CD1c-positive myeloid dendritic cell (primary cell): Measurements from ENCODE around the gene PDZD2.
"Not testable (repeated sequence)": the region's sequence is repeated elsewhere in the genome, so short reads cannot be mapped to it uniquely, and the experiment has no call there.

Source experiments
- DNase-seq: peaks from one replicate; pipeline ENCODE4 v3.0.0-alpha.2; 2016; ENCODE audit errors: extremely low spot score

The PDZD2 gene

DNA sequence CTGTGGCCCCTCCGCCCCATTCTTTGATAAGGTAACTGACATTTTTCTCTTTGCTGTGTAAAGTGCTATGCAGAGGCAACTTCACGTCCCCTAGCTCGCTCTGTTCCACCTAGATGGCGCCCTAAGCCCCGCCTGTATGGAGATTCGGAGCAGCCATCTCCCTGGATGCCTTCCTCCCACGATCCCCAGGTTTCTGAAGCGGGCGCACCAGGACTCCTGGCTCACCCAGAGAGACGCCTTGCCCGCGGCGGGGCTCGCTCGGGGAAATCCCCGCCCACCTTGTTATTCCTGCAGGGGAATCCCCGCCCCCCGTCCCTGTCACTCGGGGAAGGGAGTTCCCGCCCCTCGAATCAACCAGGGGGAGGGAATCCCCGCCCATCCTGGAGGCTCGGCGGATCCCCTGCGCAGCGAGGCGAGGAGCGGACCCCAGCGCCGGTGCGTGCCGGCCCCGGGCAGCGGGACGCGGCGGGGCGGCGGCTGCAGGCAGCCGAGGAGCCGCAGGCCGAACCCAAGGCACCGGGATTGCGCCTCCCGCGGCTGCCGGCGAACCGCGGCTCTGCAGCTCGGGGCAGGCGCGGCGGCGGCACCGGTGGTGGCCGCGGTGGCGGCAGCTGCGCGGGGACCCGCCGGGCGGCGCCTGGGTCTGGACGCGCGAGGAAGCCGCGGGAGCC lies at the start of gene PDZD2:
TSS of gene PDZD2 (plus strand) at position 384 of the 671 bp plus-strand sequence.
- peak; percentile 52 for DNase-seq

DNA sequence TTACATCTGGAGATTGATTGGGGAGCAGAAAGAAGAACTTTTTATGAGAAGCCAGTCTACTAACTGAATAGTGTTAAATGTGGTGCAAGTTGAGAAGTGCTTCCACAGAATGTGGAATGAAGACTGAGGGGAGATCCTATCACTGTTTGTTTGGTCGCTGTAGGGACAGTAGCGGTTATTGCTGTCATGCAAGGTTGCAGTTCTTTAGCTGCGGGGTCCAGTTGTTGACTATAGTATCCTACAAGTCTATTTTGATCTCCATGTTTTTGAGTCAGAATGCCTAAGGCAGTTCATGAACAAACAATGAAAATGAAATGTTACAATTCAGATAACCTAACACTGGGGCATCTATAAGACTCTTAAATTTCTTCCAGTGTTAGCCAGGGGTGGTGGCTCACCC lies 45.3 kb upstream of the PDZD2 start:
- no peak for DNase-seq

DNA sequence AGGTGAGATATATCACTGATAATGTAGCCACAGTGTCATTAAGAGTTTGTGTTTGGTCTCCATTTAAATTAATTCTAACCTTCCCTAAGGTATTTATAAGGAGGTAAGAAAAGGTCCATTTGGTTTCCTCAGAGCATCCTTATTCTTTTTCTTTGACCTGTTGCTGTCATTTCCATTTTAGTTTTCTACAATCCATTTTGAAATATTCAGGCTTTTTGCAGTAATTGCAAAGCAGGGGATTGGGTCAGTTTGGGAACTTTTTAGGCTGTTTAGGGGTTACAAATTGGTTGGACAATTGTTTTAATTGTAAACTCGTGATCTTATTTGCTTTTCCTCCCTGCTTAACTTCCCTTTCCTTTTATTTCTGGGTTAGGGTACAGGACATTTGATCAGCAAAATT lies 42.6 kb upstream of the PDZD2 start:
- DNase-seq = no peak

DNA sequence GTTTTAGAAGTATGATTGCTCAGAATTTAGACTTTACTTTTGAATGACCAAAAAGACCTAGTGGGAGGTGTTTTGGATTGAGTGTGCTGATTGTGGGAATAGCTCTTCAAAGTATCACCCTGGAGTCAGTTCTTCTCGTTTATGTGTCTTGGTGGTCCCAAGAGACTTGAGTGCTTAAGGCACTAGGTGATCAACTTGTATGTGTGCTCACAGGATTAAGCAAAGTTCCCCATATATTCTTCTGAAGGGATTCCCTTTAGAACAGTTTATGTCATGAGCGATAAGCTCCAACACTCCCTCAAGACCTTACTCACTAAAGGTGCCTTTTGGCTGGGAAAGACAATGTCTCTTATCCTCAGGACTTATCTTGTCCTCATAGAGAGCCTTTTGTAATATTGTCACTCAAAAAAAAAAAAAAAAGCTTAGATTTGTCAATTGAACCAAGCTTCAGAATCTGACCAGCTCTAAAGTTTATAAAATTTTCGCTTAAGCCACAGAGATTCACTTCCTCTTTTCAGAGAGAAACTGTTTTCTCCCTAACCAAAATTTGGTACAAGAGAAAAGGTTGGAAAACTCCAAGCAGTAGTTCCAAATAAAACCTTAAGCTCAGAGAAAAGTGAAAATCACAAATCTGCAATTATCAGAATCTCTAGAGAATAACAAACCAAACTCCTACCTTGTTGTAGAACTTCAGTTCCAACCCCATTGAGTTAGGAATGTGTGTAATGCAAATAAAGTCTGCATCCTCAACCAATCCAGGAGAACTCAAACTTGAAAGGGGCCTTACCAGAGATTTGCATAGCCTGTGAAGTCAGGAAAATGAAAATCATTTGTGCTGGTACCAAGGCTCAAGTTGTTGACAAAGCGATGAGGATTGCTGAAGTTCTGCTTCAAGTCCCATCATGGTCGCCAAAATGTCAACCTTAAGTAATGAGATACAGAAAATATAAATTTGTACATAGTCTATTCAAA lies 40.0 kb upstream of the PDZD2 start:
- DNase-seq = peak; percentile 23

DNA sequence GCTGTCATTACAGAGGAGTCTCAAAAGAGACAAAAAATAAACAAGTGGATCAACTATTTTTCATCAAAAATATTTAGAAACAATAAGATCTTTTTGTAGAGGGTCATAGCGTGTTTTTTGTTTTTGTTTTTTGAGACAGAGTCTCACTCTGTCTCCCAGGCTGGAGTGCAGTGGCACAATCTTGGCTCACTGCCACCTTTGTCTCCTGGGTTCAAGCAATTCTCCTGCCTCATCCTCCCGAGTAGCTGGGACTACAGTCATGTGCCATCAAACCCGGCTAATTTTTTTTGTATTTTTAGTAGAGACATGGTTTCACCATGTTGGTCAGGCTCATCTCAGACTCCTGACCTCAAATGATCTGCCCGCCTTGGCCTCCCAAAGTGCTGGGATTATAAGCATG lies 36.6 kb upstream of the PDZD2 start:
- DNase-seq = not testable (repeated sequence)

DNA sequence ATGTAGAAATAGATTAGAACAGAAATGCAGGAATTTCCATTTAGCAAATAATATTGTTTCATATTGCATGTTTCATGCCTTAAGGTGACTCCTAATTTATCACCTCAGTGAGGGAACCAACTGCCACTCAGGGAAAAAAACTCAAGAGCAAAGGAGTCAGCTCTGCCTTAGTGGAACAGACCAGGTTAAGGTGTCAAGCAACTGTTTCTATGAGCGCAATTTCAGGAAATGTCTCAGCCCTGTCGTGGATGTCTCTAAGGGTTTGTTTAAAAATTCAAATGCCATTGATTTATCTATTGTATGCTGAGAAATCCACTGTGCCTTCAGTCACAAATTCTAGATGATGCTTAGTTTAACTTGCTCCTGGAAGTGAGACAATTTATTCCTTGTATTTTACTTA lies 34.7 kb upstream of the PDZD2 start:
- DNase-seq = no peak

DNA sequence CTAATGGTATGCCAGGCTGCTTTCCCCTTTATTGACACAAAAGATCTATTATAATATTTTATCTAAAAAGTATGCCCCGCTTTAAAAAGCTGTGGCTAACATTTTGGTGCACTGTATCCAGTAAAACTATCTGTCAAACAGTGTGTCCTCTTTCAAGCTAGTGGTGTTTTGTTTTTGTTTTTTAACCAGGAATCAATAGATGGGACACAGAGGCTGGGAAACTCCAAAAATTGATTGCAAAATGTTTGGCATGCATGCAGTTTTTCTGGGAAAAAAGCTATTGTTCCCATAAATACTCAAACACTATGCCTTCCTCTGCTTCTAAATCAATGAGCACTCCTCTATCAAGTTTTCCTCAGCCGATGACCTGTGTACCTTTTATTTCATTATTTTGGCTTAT lies 34.3 kb upstream of the PDZD2 start:
- no peak for DNase-seq

DNA sequence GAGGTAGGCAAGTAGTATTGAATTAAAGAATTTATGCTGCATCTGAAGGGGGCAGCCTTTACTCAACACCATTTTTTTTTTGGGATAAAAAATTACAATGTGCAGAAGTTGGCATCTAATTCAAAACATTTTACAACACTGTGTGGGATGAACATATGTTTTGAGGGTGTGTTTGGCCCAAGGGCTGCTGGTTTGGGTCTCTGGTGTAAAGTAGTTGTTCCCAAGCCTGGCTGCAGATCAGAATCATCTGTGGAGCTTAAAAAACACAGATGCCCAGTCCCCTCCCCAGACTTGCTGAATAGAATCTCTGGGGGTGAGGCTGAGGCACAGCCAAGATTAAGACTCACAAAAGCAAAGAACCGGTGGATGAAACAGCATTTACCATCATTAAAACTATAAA lies 33.0 kb upstream of the PDZD2 start:
- no peak for DNase-seq

DNA sequence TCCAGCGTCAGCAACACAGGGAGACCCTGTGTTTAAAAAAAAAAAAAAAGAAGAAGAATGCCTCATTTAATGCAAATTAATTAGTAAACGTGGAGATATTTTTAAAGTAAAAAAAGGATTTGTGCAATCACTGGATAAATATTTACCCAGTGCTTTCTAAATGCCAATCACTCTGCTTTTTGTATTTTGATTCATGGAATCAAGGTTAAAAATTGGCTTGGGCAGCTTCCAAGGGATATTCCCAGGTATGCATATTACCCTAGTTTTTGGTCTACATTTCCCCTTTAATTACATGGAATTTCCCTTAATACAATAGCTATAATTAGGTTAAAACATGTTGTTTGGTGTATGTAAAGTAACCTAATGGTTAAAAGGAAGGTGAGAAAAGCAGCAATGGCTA lies 31.4 kb upstream of the PDZD2 start:
- DNase-seq = no peak

DNA sequence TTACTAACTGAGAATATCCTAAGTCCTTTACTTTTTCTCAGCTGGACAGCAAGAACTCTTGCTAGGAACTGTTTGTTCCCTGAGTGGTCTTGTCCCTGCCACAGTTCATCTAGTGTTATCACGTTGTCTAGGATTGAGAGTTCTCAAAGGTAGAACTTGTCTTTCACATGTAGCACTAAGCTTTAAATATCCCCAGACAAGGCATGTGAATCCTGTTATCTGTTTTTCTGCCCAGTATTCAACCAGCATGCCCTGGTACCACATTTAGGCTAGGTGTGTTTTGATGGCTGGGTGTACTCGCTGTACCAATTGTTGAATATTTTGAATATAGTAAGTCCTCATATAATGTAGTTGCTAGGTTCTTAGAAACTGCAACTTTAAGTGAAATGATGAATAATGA lies 27.9 kb upstream of the PDZD2 start:
- DNase-seq = no peak

DNA sequence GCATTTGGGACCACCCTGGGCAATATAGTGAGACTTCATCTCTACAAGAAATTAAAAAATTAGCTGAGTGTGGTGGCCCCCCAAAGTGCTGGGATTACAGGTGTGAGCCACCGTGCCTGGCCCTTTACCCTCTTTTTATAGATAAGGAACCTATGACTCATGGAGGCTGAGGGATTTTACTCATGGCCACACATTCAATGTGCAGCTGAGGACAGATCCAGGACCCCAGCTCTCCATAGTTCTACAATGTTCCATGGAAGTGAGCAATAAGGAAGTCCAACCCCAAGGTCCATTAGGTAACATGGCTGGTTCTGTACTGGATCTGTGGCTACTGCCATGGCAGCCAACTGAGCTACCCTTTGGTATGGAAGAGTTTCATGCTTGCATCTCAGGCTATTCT lies 25.3 kb upstream of the PDZD2 start:
- no peak for DNase-seq

DNA sequence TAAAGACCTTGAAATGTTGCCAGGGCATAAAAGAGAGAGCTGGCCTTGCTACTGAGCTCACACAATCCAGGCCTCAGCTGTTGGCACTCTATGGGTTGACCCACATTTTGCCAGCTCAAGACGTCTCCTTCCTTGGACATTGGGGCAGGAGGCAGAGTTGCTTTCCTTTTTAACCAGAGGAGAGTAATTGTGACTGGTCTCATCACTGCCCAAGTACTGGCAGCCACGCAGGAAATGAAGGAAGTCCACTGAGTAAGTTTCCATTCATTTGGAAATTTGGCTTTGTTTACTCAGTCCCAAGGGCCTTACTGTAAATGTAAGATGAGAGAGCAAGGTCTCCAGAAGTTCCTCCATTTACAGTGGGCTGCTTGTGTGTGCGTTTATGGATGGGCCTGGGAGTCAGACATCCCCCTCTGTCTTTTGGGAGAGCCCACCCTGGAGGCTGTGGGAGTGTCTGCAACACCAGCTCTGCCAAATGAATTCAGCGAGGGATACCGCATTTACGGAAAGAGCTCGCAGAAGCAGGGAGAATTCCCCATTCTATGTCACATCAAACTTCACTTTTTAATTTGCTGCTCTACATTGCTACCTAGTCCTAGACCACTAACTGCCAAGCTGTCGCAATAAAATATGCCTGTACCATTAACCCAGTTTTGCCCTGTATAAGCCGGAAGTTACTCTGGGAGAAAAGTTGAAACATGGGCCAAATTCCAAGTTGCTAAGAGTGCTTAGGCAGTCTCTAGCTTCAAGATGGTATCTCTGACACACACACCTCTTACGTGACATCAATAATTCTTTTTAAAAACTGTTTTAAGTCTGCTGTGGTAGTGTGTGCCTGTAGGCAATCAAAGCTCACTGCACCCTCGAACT lies 24.5 kb upstream of the PDZD2 start:
- no peak for DNase-seq

DNA sequence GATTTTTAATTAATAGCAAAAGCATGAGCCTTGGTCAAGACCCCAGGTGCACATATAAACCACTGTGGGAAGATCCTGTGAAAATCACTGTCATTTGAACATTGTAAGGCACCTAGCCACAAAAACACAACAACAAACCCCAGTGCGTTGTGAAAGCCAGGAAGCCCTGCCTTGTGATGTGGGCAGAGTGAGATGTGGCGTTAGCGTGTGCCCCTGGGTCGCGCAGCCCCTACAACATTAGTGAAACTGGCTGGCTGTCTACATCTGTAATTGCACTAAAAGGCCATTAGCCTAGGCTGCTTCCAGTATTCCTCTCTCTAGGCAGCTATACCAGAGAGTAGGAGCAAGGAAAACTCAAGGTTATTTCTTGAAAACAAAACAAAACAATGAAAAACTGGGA lies 21.1 kb upstream of the PDZD2 start:
- no peak for DNase-seq

DNA sequence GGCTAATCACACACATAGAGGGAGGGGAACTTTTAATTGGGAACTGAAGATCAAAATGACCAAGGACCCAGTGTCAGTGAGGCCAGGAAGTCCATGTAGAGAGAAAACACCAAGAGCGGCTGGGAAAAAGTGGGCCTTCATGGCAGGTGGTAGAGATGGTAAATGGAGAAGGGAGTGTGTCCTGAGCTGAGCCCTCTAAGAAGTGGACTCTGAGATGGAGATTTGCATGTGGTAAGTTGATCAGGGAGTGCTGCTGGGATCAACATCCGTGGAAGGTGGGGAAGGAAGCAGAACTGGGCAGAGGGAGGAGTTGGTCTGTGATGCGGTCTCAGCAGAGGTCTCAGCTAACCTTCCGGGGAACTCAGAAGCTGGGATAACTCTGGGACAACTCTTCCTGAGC lies 18.9 kb upstream of the PDZD2 start:
- no peak for DNase-seq

DNA sequence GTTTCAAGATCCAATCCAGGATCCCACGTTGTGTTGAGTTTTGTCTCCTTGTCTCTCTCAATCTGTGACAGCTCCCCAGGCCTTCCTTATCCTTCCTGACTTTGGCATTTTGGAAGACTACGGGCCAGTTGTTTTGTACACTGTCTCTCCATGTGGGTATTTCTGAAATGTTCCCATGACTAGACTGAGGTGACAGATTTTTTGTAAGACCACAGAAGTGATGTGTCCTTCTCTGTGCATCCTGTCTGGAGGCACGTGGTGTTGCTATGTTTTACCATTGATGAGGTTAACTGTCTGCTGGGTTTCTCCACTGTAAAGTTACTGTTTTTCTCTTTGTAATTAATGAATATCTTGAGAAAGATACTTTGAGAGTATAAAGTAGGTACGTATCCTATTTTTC lies 15.7 kb upstream of the PDZD2 start:
- no peak for DNase-seq

DNA sequence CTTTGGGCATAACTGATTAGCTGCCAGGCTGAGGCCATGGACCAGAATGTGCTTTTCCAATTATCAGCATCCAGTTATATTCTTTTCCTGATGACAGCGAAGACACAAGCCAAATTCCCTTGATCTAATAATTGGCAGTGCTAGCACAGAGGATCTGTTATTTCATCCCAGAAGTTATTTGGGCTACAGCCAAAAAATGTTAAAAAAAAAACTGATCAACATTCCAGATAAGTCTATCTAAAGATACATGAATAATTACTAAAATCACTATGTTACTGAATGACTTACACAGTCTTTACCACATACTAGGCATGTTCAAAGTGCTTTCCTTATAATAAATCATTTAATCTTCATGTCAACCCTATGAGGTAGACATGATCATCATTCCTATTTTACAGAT lies 13.5 kb upstream of the PDZD2 start:
- DNase-seq = no peak

DNA sequence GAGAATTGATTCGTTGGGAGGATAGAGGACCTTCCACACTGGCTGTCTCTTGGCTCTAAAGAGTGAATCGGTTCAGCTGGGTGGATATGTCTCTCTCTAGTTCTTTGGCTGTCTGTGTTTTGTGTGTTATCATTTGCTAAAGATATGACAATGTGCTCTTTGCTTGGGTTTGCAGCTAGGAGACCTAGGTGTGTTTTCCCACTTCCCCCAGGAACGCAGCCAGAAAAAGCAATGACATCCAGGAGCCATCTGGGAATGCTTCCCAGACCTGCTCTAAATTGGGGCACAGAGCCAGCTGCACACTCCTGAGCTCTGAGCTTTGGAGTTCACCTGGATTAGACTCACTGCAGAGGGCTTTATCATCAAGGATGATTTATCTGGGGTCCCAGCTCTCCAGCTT lies 12.8 kb upstream of the PDZD2 start:
- DNase-seq = no peak

DNA sequence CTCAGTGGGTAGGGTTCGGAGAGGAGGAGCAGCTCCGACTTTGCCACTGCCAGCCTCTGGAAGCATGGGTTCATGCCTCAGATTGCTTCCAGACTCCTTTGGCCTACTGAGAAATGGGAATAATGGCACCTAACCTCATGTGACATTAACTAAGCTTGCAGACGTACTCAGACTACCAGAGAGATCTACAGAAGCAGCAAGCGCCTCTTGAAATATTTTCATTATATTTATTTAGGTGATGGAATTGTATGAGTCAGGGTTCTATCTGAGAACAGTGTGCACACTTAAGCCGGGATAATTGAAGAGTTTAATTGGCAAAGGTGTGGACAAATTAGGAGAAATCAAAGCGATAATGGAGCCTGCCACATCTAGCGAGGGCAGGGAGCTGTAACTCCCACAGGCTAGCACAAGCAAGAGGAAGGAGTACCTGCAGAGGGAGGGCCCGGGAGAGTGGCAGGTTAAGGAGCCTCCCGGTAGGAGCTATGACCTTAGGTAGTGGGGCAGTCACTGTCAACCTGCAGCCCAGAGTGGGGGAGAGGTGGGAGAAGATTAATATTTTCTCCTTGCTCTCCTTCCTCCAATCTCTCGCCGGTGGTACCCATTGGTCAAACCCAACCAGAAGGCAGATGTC lies 12.2 kb upstream of the PDZD2 start:
- no peak for DNase-seq

DNA sequence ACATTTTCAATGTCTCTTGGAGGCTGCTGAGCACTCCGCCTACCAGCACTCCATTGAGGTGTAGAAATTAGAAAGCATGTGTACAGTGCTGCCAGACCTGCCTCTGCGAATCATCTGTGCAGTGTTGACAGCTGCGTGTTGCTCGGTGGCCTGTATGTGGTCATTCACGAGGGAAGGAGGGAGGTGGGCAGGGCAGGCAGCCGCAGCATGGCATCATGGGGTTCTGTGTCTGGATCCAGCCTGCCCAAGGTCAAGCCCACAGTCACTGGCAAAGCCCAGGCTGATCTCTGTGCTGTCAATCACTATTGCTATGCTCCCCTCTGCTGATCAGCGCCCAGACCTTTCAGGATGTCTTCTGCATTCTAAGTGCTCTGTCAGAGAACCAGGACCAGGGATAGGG lies 8.0 kb upstream of the PDZD2 start:
- DNase-seq = no peak

DNA sequence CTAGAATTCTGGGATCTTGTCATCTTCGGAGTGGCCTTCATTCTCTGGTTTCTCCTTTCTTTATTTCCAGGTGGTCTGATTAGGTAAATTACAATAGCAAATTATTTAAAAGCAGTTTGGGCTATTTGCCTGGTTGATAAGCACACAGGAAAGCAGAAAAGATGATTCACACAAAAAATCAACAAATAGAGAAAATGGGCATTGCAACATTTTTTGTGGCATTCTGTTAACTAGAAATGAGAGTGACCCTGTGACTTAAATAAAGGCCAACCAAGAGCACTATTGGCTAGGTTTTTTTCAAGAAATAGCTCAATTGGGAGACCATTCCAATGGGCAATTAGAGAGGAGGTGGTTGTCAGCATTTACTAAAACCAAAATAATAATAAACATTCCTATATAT lies 6.5 kb upstream of the PDZD2 start:
- no peak for DNase-seq

DNA sequence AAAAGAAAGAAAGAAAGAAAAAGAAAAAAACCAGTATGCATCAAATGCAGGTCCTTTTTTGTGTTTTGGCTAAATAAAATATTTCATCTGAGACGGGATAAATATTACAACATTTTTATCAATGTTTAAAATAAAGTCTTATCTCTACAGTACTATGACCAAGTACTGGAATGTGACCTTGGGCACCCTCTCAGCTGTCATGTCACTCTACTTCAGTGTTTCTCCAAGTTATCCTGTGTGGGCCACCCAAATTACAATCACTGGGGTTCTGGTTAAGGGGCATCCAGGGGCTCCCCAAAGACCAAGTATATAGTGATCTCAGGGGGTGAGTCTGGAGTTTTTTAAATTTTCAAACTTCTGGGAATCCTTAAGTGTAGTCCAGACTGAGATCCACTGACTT lies 3.5 kb upstream of the PDZD2 start:
- no peak for DNase-seq

DNA sequence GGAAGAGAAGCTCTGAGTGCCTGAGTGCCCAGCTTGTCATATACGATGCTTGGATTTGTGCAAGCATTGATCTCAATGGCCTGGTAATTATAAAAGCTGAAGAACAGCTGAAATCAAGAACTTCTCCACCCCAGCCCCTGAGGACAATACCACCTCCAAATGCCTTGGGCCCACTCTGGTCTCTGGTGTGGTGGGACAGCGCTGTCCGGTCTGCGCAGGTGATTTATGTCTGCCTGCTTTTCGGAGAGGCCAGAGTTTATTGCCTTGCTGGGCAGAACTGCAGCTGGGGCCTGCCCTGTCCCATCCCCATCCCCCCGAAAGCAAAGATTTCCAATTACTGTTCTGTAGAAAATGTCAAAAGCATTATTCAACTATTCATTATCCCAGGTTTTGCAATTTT lies 1.1 kb upstream of the PDZD2 start:
- no peak for DNase-seq
